ENCODE results near the gene DAP. TPM values are rescaled to one million over a fixed set of nuclear protein-coding genes. Genes with fewer than 3 reads are reported as not detected.
"Not testable (repeated sequence)": the region's sequence is repeated elsewhere in the genome, so short reads cannot be mapped to it uniquely, and the experiment has no call there.

The DAP gene
- total and polyA plus RNA-seq, 2 experiments from 2014 or later = 52.9 to 255 TPM

DNA sequence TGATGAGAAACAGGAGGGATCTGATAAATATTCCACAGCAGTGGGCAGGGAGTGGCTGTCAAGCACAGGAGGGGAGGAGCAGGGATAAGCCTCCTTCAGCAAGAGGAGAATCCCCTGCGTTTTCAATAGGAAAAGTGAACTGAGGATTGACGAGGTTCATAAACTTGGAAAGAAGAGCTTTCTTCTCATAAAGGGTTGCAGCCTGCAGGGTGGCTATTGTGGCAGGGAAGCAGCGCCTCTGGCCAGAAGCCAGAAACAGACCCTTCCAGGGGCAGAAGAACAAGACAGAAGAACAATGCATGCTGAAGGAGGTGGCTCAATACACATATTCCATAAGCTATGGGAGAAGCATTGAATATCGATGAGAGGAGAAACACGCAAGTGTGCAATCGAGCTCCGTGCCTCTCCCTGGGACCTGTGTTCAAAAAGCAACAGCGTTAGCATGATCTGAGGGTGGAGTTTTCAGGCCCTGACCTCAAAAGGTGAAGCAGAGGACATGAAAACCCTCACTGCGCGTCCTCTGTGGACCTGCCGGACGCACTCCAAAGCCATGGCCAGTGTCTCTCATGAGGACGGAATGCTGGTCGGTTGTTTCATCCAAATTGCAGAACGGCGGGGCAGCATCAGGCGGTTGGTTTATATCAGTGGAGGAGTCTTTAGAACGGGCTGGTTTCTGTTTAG is 129.6 kb downstream of the DAP start:
- H3K9me2 ChIP-seq (ENCODE audit: insufficient read depth) = no peaks in the 10 kb centered on the region
- H3K4me1 ChIP-seq (ENCODE audit: insufficient read depth) = 0 out of 2 replicates have a peak, but pooled peaks cover 11% of the 10 kb centered on the region
- H3K36me3 ChIP-seq (ENCODE audit: low read depth) = no peaks in the 10 kb centered on the region
- H3K4me3 ChIP-seq = no peak overlapping the region
- no peak overlapping the region for H2AFZ ChIP-seq
- WGBS, 2 experiments (ENCODE audit: low coverage in 1 of 2, low lambda C conversion rate in 2 of 2, missing lambda C conversion rate in 2 of 2) = 88 to 91% methylated on average over 18 of the region's 18 CpGs
- no peak for TF ChIP-seq EZH2 (IDR thresholded peaks at IDR 0.05; ENCODE audit: insufficient read depth, poor library complexity, severe bottlenecking)
- no peak for TF ChIP-seq EZH2phosphoT487 (IDR thresholded peaks at IDR 0.05; ENCODE audit: insufficient read depth, low read depth)
- no peaks in the 10 kb centered on the region for H3K79me2 ChIP-seq (ENCODE audit: insufficient read depth)
- no peak overlapping the region for H3K9ac ChIP-seq
- no peaks in the 10 kb centered on the region for H3K9me3 ChIP-seq (ENCODE audit: low read depth)
- no peaks in the 10 kb centered on the region for H3K27me3 ChIP-seq (replicated peaks; ENCODE audit: insufficient read depth)
- in situ Hi-C loops (cut with MboI) = no loop called here
- no peak overlapping the region for H3K27ac ChIP-seq
- H4K20me1 ChIP-seq (ENCODE audit: insufficient read depth) = no peaks in the 10 kb centered on the region
- H3K4me2 ChIP-seq (ENCODE audit: unreplicated experiment) = no peak overlapping the region
- no peak for DNase-seq
- peaks cover 8% of the 10 kb centered on the region; the same call in 1 of the 2 replicates for H3F3A ChIP-seq (ENCODE audit: insufficient read depth)

DNA sequence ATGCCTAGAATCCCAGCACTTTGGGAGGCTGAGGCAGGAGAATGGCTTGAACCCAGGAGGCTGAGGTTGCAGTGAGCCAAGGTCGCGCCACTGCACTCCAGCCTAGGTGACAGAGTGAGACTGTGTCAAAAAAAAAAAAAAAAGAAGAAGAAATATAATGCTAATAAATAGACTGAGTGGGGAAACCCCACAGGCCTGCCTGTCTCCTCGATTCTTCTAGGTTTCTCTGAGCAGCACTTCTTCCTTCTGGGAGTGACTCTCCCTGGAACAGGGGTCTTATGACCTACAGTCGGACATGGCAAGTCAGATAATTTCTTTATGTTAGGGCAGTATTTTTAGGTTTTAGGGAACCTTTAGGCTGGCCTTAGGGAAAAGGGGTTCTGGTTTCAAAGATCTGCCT is 130.3 kb downstream of the DAP start:
- H3K9me3 ChIP-seq (ENCODE audit: low read depth); H4K20me1 ChIP-seq (ENCODE audit: insufficient read depth); H3K36me3 ChIP-seq (ENCODE audit: low read depth); H3K4me1 ChIP-seq (ENCODE audit: insufficient read depth); H3K79me2 ChIP-seq (ENCODE audit: insufficient read depth); H3K9me2 ChIP-seq (ENCODE audit: insufficient read depth); H3F3A ChIP-seq (ENCODE audit: insufficient read depth); H3K4me3 ChIP-seq; H2AFZ ChIP-seq; H3K4me2 ChIP-seq (ENCODE audit: unreplicated experiment); H3K27ac ChIP-seq; DNase-seq; H3K27me3 ChIP-seq (replicated peaks; ENCODE audit: insufficient read depth); in situ Hi-C loops (cut with MboI); H3K9ac ChIP-seq: not testable (repeated sequence)
- 96% methylated on average over 4 of the region's 4 CpGs for WGBS, 2 experiments (ENCODE audit: low coverage in 1 of 2, low lambda C conversion rate in 2 of 2, missing lambda C conversion rate in 2 of 2)

DNA sequence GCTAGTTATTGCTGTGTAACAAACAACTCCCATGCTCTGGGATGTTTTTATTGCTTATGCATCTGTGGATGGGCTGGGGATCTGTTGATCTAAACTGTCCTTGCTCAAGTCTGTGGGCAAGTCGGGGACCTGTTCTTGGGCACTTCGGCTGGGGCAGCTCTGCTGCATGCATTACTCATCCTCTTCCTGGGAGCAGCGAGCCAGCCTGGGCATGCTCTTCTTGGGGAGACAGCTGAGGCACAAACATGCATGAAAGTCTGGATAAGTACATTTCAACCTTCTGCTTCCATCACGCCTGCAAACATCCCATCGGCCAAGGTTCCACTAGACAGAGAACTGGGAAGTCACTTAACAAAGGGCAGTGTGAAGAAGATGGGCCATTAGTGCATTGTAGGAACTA is 130.9 kb downstream of the DAP start:
- H3K4me2 ChIP-seq (ENCODE audit: unreplicated experiment) = no peak overlapping the region
- H3K9ac ChIP-seq = no peak overlapping the region
- no peaks in the 10 kb centered on the region for H3K27me3 ChIP-seq (replicated peaks; ENCODE audit: insufficient read depth)
- no peaks in the 10 kb centered on the region for H3K79me2 ChIP-seq (ENCODE audit: insufficient read depth)
- H2AFZ ChIP-seq = no peak overlapping the region
- H3F3A ChIP-seq (ENCODE audit: insufficient read depth) = peaks cover 8% of the 10 kb centered on the region; the same call in 1 of the 2 replicates
- H3K4me1 ChIP-seq (ENCODE audit: insufficient read depth) = 0 out of 2 replicates have a peak, but pooled peaks cover 6% of the 10 kb centered on the region
- in situ Hi-C loops (cut with MboI) = no loop called here
- H3K4me3 ChIP-seq = no peak overlapping the region
- H3K9me3 ChIP-seq (ENCODE audit: low read depth) = no peaks in the 10 kb centered on the region
- H4K20me1 ChIP-seq (ENCODE audit: insufficient read depth) = no peaks in the 10 kb centered on the region
- DNase-seq = no peak
- 93 to 100% methylated on average over 5 of the region's 5 CpGs for WGBS, 2 experiments (ENCODE audit: low coverage in 1 of 2, low lambda C conversion rate in 2 of 2, missing lambda C conversion rate in 2 of 2)
- no peaks in the 10 kb centered on the region for H3K36me3 ChIP-seq (ENCODE audit: low read depth)
- TF ChIP-seq EZH2phosphoT487 (IDR thresholded peaks at IDR 0.05; ENCODE audit: insufficient read depth, low read depth) (no peak), EZH2 (IDR thresholded peaks at IDR 0.05; ENCODE audit: insufficient read depth, poor library complexity, severe bottlenecking) (no peak)
- H3K27ac ChIP-seq = no peak overlapping the region
- H3K9me2 ChIP-seq (ENCODE audit: insufficient read depth) = no peaks in the 10 kb centered on the region

DNA sequence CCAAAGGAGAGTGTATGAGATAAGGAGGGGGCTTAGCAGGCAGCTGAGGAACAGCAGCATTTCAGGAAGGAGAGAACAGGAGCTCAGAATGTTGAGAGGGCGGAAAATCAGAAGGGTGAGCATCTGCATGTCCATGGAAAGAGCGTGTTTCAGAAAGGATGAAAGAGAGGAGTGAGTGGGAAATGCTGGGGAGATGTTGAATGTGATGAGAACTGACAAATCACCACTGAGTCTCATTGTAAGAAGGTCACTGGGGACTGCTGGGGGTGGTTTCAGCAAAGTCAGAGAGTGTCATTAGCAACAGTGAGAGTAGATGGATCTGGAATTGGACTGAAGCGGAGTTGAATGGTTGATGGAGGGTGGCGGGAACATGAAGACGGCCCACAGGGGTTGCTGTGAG is 131.4 kb downstream of the DAP start:
- H3K4me2 ChIP-seq (ENCODE audit: unreplicated experiment) = no peak overlapping the region
- H3K9me3 ChIP-seq (ENCODE audit: low read depth) = no peaks in the 10 kb centered on the region
- H3K9ac ChIP-seq = no peak overlapping the region
- H3K27me3 ChIP-seq (replicated peaks; ENCODE audit: insufficient read depth) = no peaks in the 10 kb centered on the region
- H3K27ac ChIP-seq = no peak overlapping the region
- in situ Hi-C loops (cut with MboI) = loop anchor here (5.0 kb wide), 1 partner anchor 177 kb away; no protein-coding TSS in a partner anchor
- H3K4me1 ChIP-seq (ENCODE audit: insufficient read depth) = 0 out of 2 replicates have a peak, but pooled peaks cover 6% of the 10 kb centered on the region
- no peaks in the 10 kb centered on the region for H3K9me2 ChIP-seq (ENCODE audit: insufficient read depth)
- H3K36me3 ChIP-seq (ENCODE audit: low read depth) = no peaks in the 10 kb centered on the region
- no peak for TF ChIP-seq EZH2 (IDR thresholded peaks at IDR 0.05; ENCODE audit: insufficient read depth, poor library complexity, severe bottlenecking)
- TF ChIP-seq EZH2phosphoT487 (IDR thresholded peaks at IDR 0.05; ENCODE audit: insufficient read depth, low read depth) = no peak
- H3K79me2 ChIP-seq (ENCODE audit: insufficient read depth) = no peaks in the 10 kb centered on the region
- WGBS, 2 experiments (ENCODE audit: low coverage in 1 of 2, low lambda C conversion rate in 2 of 2, missing lambda C conversion rate in 2 of 2) = 95 to 99% methylated on average over 5 of the region's 5 CpGs
- H2AFZ ChIP-seq = no peak overlapping the region
- H4K20me1 ChIP-seq (ENCODE audit: insufficient read depth) = no peaks in the 10 kb centered on the region
- peaks cover 8% of the 10 kb centered on the region; the same call in 1 of the 2 replicates for H3F3A ChIP-seq (ENCODE audit: insufficient read depth)
- H3K4me3 ChIP-seq = no peak overlapping the region
- DNase-seq = no peak

Small RNA genes within 50 kb of the gene (small RNA-seq; reads per million reads assigned to genes)
- gene AC012629.4 (ENCODE audit: low read depth, low replicate concordance) = not detected

Other genes starting within 250 kb of the DAP start
- 1.5 and 2.4 TPM in 2 replicates for gene ANKRD33B, start 197.2 kb downstream of the DAP start, total RNA-seq (2014; rRNA removed; shearing (Covaris generic))
- gene ANKRD33B, start 197.2 kb downstream of the DAP start, polyA plus RNA-seq (2016; fragmentation: Nextera tagmentation; extraction: Ambion mirVana) = 0.57 and 0.71 TPM in 2 replicates

Measured in GM23248 (cell line).